ENCODE data around the gene SART1.
A peak's percentile ranks its signal among the peaks of the same experiment; 100 is the strongest.
"Not testable (repeated sequence)": the region's sequence is repeated elsewhere in the genome, so short reads cannot be mapped to it uniquely, and the experiment has no call there.

The SART1 gene

DNA sequence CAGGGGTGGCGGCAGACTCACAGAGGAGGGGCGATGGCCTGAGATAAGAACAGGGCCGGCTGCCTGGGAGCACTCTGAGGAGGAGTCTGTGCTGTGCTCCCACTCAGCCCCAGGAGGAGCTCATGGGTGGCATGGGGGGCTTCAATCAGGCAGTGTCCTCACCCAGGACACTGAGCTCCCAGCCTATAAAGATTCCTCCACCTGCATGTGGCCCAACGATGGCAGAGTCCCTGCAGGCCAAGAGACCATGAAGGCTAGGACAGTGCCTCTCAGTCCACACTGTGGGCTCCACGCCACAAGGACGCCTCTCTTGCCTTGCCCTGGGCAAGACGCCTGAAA is 52.2 kb downstream of the SART1 start:
- H3K4me1 ChIP-seq (ENCODE audit: insufficient read depth, low read length): peaks cover 4% of the 10 kb centered on the region
- H3K9me3 ChIP-seq (ENCODE audit: low read length): no peaks in the 10 kb centered on the region
- no peak overlapping the region for H3K27ac ChIP-seq (ENCODE audit: low read depth, low read length)
- no peak overlapping the region for H3K4me3 ChIP-seq (ENCODE audit: low read depth in 1 of 2, low read length in 2 of 2)
- H3K27me3 ChIP-seq (ENCODE audit: control insufficient read depth in 1 of 2, insufficient read depth in 2 of 2, low read length in 2 of 2): peaks cover 11 to 19% of the 10 kb centered on the region in 2 donors
- H3K36me3 ChIP-seq (ENCODE audit: insufficient read depth, low read length): no peaks in the 10 kb centered on the region
- no peak overlapping the region for H3K9ac ChIP-seq (ENCODE audit: low read length)

- Histone ChIP-seq H3K36me3 (ENCODE audit: insufficient read depth, low read length) (no peaks in the 10 kb centered on the region), H3K4me3 (ENCODE audit: low read depth in 1 of 2, low read length in 2 of 2) (no peak overlapping the region), H3K4me1 (ENCODE audit: insufficient read depth, low read length) (peaks cover 4% of the 10 kb centered on the region), H3K9ac (ENCODE audit: low read length) (no peak overlapping the region), H3K27ac (ENCODE audit: low read depth, low read length) (no peak overlapping the region), H3K9me3 (ENCODE audit: low read length) (no peaks in the 10 kb centered on the region), H3K27me3 (ENCODE audit: control insufficient read depth in 1 of 2, insufficient read depth in 2 of 2, low read length in 2 of 2) (peaks cover 11 to 19% of the 10 kb centered on the region in 2 donors)
These were observed 53.4 kb downstream of the SART1 start for GRCh38 chr11:66014804-66015453.

GRCh38 chr11:66015454-66015881 is 53.9 kb downstream of the SART1 start:
- Histone ChIP-seq H3K36me3 (ENCODE audit: insufficient read depth, low read length) (no peaks in the 10 kb centered on the region), H3K27me3 (ENCODE audit: control insufficient read depth in 1 of 2, insufficient read depth in 2 of 2, low read length in 2 of 2) (peaks cover 11 to 19% of the 10 kb centered on the region in 2 donors), H3K27ac (ENCODE audit: low read depth, low read length) (no peak overlapping the region), H3K4me1 (ENCODE audit: insufficient read depth, low read length) (peaks cover 4% of the 10 kb centered on the region), H3K9ac (ENCODE audit: low read length) (no peak overlapping the region), H3K4me3 (ENCODE audit: low read depth in 1 of 2, low read length in 2 of 2) (no peak overlapping the region), H3K9me3 (ENCODE audit: low read length) (no peaks in the 10 kb centered on the region)

- peaks cover 4% of the 10 kb centered on the region for H3K4me1 ChIP-seq (ENCODE audit: insufficient read depth, low read length)
- H3K36me3 ChIP-seq (ENCODE audit: insufficient read depth, low read length): no peaks in the 10 kb centered on the region
- no peak overlapping the region for H3K4me3 ChIP-seq (ENCODE audit: low read depth in 1 of 2, low read length in 2 of 2)
- H3K27ac ChIP-seq (ENCODE audit: low read depth, low read length): no peak overlapping the region
- no peak overlapping the region for H3K9ac ChIP-seq (ENCODE audit: low read length)
- peaks cover 11 to 19% of the 10 kb centered on the region in 2 donors for H3K27me3 ChIP-seq (ENCODE audit: control insufficient read depth in 1 of 2, insufficient read depth in 2 of 2, low read length in 2 of 2)
- H3K9me3 ChIP-seq (ENCODE audit: low read length): no peaks in the 10 kb centered on the region
These were observed 54.6 kb downstream of the SART1 start for GRCh38 chr11:66015936-66016792.

DNA sequence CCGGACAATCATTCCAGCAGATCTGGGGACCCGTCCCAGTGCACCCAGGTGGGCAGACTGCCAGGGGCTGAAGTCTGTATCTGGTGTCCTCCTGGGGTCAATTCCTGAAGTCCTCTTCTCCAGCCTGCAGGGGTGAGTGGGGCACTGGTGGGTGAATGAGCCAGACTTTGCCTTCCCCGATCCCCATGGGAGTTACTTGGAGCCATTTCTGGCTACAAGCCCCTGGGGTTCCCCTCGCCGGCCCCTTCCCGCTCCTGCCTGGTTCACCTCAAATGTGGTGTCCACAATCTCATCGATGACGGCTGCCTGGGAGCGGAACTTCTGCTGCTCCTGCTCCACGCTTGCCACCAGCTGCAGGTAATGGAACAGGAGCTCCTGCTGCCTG is 55.3 kb downstream of the SART1 start:
- Histone ChIP-seq H3K4me1 (ENCODE audit: insufficient read depth, low read length) (peaks cover under 1% of the 10 kb centered on the region), H3K4me3 (ENCODE audit: low read depth in 1 of 2, low read length in 2 of 2) (no peak overlapping the region), H3K27me3 (ENCODE audit: control insufficient read depth in 1 of 2, insufficient read depth in 2 of 2, low read length in 2 of 2) (peaks cover 11 to 15% of the 10 kb centered on the region in 2 donors), H3K27ac (ENCODE audit: low read depth, low read length) (no peak overlapping the region), H3K9ac (ENCODE audit: low read length) (no peak overlapping the region), H3K36me3 (ENCODE audit: insufficient read depth, low read length) (no peaks in the 10 kb centered on the region), H3K9me3 (ENCODE audit: low read length) (no peaks in the 10 kb centered on the region)

GRCh38 chr11:66017321-66017720 is 55.8 kb downstream of the SART1 start:
- Histone ChIP-seq H3K9me3 (ENCODE audit: low read length) (no peaks in the 10 kb centered on the region), H3K27ac (ENCODE audit: low read depth, low read length) (no peak overlapping the region), H3K36me3 (ENCODE audit: insufficient read depth, low read length) (no peaks in the 10 kb centered on the region), H3K4me1 (ENCODE audit: insufficient read depth, low read length) (no peaks in the 10 kb centered on the region), H3K27me3 (ENCODE audit: control insufficient read depth in 1 of 2, insufficient read depth in 2 of 2, low read length in 2 of 2) (peaks cover 10 to 11% of the 10 kb centered on the region in 2 donors), H3K4me3 (ENCODE audit: low read depth in 1 of 2, low read length in 2 of 2) (no peak overlapping the region), H3K9ac (ENCODE audit: low read length) (no peak overlapping the region)

DNA sequence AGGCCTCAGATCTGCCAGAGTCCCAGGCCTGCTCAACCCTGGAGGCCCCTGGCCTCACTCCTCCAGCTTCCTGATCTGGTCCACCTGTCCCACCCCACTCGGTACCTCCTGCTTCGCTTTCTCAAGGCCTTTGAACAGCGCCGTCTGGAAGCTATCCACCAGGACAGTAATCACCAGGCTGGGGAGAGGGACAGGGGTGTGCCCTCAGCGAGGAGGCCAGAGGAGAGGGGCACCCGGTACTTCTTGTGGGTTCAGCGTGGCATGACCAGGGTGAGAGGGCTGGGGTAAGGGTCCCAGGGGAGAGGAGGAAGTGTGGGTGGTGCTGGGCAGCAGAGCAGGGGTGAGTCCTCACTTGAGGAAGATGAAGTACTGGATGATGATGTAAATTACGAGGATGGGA is 58.7 kb downstream of the SART1 start:
- Histone ChIP-seq H3K4me1 (ENCODE audit: insufficient read depth, low read length) (no peaks in the 10 kb centered on the region), H3K36me3 (ENCODE audit: insufficient read depth, low read length) (no peaks in the 10 kb centered on the region), H3K27me3 (ENCODE audit: control insufficient read depth in 1 of 2, insufficient read depth in 2 of 2, low read length in 2 of 2) (peaks cover 0 to 10% of the 10 kb centered on the region in 2 donors), H3K9me3 (ENCODE audit: low read length) (no peaks in the 10 kb centered on the region), H3K27ac (ENCODE audit: low read depth, low read length) (no peak overlapping the region), H3K4me3 (ENCODE audit: low read depth in 1 of 2, low read length in 2 of 2) (no peak overlapping the region), H3K9ac (ENCODE audit: low read length) (no peak overlapping the region)

DNA sequence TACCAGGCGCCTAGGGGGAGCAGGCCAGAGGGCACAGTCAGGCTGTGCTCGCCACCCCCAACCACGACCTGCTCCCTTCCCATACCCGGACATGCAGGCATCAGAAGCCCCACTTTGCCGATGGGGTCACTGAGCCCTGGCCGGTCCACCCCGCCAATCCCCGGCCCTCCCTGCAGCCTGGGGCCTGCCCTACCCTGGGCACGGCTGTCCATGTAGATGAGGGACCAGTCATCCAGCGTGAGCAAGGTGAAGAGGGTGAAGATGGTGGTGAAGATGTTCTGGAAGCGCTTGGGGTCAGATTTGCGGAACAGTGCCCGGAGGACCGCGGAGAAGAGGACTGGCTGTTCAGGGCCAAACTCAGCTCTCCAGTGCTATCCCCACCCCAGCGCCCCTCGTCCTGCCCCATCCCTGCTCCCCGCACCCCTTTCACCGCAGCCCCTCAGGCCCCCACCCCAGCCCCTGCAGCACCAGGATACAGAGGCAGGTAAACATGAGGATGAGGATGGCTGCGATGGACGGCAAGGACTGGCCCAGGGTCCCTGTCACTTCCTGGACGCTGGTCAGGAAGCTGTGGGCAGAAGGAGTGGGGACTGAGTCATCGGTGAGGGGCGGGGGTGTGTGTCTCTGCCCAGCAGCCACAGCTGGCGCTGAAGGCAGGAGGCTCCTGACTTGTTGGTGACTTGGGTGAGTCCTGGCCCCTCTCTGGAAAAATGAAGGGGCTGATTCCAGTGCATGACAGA is 59.3 kb downstream of the SART1 start:
- no peak overlapping the region for H3K27ac ChIP-seq (ENCODE audit: low read depth, low read length)
- H3K27me3 ChIP-seq (ENCODE audit: control insufficient read depth in 1 of 2, insufficient read depth in 2 of 2, low read length in 2 of 2): peaks cover 0 to 10% of the 10 kb centered on the region in 2 donors
- H3K9me3 ChIP-seq (ENCODE audit: low read length): no peaks in the 10 kb centered on the region
- no peak overlapping the region for H3K4me3 ChIP-seq (ENCODE audit: low read depth in 1 of 2, low read length in 2 of 2)
- H3K9ac ChIP-seq (ENCODE audit: low read length): no peak overlapping the region
- H3K4me1 ChIP-seq (ENCODE audit: insufficient read depth, low read length): no peaks in the 10 kb centered on the region
- no peaks in the 10 kb centered on the region for H3K36me3 ChIP-seq (ENCODE audit: insufficient read depth, low read length)

DNA sequence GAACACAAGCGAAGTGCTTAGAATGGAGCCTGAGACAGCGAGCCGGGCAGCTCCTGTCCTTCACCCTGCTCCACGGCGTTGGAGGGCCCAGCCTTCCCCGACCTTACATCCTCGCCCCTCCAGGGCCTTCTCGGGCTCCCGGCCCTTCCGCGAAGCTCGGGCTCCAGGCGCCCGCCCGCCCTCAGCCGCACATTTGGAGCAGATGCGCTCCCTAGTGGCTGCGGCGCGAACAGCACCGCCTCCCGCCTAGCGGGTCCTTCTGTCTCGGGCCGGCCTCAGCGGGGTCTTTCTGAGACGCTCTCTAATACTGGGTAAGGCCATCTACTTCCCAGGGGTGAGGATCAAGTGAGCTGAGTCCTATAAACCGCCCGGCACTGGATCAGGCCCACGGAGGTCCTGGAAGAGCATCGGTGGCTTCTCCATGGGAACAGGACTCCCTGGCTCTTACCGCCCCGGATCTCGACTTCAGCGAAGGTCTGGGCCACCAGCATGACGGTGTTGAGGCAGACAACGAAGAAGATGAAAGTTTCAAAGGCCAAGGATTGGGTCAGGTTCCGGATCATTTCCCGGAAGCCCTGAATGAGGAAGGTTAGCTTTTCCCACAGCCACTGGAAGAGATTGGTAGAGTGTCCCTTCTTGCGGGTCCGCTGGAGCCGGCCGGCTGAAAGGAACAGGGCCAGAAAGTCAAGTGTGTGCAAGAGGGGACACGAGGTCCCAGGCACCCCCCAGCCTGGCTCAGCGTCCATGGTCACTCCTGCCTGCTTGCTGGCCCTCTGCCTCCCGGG is 61.1 kb downstream of the SART1 start:
- Histone ChIP-seq H3K9me3 (ENCODE audit: low read length) (no peaks in the 10 kb centered on the region), H3K27ac (ENCODE audit: low read depth, low read length) (no peak overlapping the region), H3K9ac (ENCODE audit: low read length) (no peak overlapping the region), H3K36me3 (ENCODE audit: insufficient read depth, low read length) (no peaks in the 10 kb centered on the region), H3K27me3 (ENCODE audit: control insufficient read depth in 1 of 2, insufficient read depth in 2 of 2, low read length in 2 of 2) (peaks cover 0 to 10% of the 10 kb centered on the region in 2 donors), H3K4me3 (ENCODE audit: low read depth in 1 of 2, low read length in 2 of 2) (peak overlapping the region; percentile 21 to 35), H3K4me1 (ENCODE audit: insufficient read depth, low read length) (no peaks in the 10 kb centered on the region)

GRCh38 chr11:66023186-66023440 is 61.6 kb downstream of the SART1 start:
- H3K9me3 ChIP-seq (ENCODE audit: low read length); H3K36me3 ChIP-seq (ENCODE audit: insufficient read depth, low read length); H3K9ac ChIP-seq (ENCODE audit: low read length); H3K27me3 ChIP-seq (ENCODE audit: control insufficient read depth in 1 of 2, insufficient read depth in 2 of 2, low read length in 2 of 2); H3K27ac ChIP-seq (ENCODE audit: low read depth, low read length); H3K4me1 ChIP-seq (ENCODE audit: insufficient read depth, low read length); H3K4me3 ChIP-seq (ENCODE audit: low read depth in 1 of 2, low read length in 2 of 2): not testable (repeated sequence)

GRCh38 chr11:66026017-66026529 is 64.5 kb downstream of the SART1 start, which contains the start of gene CATSPER1:
Gene CATSPER1 (minus strand): TSS chr11:66026479. CDS start chr11:66026379, 100 bp downstream.
- Histone ChIP-seq H3K27ac (ENCODE audit: low read depth, low read length) (no peak within 1 kb of the TSS), H3K4me3 (ENCODE audit: low read depth in 1 of 2, low read length in 2 of 2) (no peak within 1 kb of the TSS), H3K4me1 (ENCODE audit: insufficient read depth, low read length) (no peaks in the 10 kb centered on the region), H3K9me3 (ENCODE audit: low read length) (no peaks in the 10 kb centered on the region), H3K36me3 (ENCODE audit: insufficient read depth, low read length) (no peaks in the 10 kb centered on the region), H3K9ac (ENCODE audit: low read length) (no peak within 1 kb of the TSS), H3K27me3 (ENCODE audit: control insufficient read depth in 1 of 2, insufficient read depth in 2 of 2, low read length in 2 of 2) (peaks cover 0 to 10% of the 10 kb centered on the region in 2 donors)

All from muscle layer of colon (tissue), 2 donors.